HTERT RPE-1 (cell line): ENCODE results near the gene DIS3L2.
"Not testable (repeated sequence)": the region's sequence is repeated elsewhere in the genome, so short reads cannot be mapped to it uniquely, and the experiment has no call there.

Source experiments
- in situ Hi-C: fragments of 300-500 bp; cut with MboI; formaldehyde crosslinking; loops from 4 replicates; pipeline ENCODE4 v1.14.3; 2020; ENCODE audit warnings: low sequenced_read_pairs

The DIS3L2 gene

DNA sequence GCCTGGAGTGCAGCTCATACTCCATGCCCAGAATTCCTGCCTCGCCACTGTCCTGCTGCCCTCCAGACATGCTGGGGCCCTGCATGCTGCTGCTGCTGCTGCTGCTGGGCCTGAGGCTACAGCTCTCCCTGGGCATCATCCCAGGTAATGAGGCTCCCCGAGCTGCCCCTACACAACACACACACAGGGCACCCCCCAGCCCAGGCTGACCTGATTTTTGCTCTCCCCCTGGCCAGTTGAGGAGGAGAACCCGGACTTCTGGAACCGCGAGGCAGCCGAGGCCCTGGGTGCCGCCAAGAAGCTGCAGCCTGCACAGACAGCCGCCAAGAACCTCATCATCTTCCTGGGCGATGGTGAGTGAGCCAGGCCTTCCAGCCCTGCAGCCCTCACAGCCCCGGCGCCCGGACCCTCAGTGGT is 417.2 kb downstream of the DIS3L2 start, which contains the start of gene ALPP:
TSS of gene ALPP (plus strand) at position 17 of the 417 bp plus-strand sequence. CDS start at position 69, 52 bp downstream.
- in situ Hi-C loops: not testable (repeated sequence)

DNA sequence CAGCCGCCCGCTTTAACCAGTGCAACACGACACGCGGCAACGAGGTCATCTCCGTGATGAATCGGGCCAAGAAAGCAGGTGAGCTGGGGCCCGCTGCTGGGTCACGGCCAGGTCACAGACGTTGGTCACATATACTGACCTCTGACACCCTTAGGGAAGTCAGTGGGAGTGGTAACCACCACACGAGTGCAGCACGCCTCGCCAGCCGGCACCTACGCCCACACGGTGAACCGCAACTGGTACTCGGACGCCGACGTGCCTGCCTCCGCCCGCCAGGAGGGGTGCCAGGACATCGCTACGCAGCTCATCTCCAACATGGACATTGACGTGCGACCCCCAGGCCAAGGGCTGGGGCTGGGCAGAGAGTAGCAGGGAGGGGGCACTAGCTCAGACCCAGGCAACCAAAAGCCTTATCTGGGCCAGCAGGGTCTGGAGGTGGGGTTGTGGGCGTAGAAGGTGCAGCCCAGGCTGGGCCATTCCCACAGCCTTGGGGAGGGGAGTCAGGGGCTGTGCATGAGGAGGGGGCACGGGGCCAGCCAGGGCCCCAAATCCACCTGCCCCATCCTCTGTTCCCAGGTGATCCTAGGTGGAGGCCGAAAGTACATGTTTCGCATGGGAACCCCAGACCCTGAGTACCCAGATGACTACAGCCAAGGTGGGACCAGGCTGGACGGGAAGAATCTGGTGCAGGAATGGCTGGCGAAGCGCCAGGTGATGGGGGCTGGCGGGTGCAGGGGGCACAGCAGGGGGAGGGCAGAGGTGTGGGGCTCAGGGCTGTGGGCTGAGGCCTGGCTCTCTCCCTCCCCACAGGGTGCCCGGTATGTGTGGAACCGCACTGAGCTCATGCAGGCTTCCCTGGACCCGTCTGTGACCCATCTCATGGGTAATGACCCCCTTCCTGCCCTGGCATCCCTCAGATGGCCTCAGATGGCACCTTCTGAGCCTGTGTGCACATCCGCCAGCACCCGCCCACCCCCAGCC is 418.4 kb downstream of the DIS3L2 start:
- in situ Hi-C loops: not testable (repeated sequence)

DNA sequence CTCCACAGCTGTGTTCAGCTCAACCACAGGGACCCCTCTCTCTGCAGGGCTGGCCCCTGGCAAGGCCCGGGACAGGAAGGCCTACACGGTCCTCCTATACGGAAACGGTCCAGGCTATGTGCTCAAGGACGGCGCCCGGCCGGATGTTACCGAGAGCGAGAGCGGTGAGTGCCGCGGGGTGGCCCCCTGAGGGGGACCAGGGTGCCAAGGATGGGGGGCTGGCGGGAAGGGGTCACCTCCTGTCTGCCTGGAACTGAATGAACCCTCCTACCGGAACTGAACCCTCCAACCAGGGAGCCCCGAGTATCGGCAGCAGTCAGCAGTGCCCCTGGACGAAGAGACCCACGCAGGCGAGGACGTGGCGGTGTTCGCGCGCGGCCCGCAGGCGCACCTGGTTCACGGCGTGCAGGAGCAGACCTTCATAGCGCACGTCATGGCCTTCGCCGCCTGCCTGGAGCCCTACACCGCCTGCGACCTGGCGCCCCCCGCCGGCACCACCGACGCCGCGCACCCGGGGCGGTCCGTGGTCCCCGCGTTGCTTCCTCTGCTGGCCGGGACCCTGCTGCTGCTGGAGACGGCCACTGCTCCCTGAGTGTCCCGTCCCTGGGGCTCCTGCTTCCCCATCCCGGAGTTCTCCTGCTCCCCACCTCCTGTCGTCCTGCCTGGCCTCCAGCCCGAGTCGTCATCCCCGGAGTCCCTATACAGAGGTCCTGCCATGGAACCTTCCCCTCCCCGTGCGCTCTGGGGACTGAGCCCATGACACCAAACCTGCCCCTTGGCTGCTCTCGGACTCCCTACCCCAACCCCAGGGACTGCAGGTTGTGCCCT is 419.9 kb downstream of the DIS3L2 start:
- in situ Hi-C loops: not testable (repeated sequence)

DNA sequence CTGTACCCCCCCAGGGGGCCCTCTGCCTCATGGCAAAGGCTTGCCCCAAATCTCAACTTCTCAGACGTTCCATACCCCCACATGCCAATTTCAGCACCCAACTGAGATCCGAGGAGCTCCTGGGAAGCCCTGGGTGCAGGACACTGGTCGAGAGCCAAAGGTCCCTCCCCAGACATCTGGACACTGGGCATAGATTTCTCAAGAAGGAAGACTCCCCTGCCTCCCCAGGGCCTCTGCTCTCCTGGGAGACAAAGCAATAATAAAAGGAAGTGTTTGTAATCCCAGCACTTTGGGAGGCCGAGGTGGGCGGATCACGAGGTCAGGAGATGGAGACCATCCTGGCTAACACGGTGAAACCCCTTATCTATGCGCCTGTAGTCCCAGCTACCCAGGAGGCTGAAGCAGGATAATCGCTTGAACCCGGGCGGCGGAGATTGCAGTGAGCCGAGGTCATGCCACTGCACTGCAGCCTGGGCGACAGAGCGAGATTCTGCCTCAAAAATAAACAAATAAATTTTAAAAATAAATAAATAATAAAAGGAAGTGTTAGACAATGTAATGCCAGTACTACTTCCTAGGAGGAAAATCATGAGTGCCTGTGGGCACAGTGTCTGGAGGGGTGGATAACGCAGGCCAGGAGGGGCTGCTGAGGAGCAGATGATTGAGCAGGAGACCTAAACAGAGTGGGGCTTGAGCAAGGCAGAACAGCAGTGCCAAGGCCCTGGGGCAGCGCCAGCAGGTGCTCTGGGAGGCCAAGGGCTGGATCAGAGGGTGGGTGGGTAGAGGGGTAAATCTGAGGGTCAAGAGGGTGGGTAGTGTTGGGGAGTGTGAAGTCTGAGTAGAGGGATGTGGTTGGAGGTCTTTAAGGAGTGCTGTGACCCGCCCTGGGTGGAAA is 421.1 kb downstream of the DIS3L2 start:
- in situ Hi-C loops: no loop called here

DNA sequence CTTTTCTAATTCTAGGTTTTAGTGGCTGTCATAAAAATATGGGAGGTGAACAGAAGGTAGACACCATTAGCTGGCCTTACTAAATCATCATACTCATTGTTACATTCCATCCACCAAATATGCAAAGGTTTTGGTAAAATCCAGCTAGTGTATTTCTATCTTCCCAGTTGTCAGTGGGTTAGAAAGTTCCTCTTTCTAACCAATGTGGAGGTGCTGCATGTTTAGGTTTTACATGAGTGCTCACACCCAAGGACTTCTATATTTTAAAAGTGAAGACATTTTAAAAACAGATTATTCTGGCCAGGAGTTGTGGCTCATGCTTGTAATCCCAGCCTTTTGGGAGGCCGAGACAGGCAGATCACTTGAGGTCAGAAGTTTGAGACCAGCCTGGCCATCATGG is 423.0 kb downstream of the DIS3L2 start:
- in situ Hi-C loops: no loop called here

DNA sequence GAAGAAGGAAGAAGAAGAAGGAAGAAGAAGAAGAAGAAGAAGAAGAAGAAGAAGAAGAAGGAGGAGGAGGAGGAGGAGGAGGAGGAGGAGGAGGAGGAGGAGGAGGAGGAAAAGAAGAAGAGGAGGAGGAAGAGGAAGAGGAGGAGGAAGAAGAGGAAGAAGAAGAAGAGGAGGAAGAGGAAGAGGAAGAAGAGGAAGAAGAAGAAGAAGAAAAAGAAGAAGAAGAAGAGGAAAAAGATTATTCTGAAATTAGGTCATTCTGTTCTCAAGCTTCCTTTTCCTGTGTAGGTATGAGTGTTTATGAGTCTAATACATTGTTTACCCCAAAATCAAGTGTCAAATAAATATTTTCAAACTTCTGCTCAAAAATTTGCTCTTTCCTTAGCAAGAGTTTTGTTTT is 423.5 kb downstream of the DIS3L2 start:
- in situ Hi-C loops: not testable (repeated sequence)

DNA sequence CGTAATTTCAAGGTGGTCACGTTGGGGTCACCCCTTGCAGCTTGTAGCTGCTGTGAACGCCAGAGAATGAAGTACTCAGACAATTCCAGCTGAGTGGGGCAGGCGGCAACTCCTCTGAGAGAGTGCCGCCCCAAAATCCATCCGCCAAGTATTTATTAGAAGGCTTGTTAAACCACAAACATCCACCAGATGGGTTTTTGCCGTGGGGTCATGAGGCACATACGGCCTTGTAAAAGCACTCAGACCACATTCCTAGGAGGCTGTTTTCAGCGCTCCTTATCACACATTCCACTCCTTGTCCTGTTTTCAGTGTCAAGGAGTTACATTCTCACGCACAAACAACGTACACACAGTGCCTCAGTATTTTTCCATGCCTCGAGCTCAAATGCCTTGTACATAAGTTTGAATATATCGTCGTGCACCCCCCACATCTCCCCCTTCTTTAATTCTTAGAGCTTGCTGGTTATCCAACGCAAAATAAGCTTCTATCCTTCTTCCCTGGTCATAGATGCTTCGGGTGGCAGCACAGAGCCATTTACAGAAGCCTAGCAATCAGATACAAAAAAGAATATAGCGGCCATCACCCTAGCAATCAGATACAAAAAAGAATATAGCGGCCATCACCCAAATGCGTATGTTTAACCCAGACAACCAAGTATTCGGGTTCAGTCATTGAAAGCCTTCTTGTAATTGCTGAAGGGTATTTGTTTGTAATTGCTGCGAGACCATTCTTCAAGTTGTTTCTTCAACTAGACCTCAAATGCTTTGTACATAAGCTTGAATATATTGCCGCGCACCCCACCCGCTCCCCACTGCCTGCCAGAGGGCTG is 424.4 kb downstream of the DIS3L2 start:
- in situ Hi-C loops: no loop called here

DNA sequence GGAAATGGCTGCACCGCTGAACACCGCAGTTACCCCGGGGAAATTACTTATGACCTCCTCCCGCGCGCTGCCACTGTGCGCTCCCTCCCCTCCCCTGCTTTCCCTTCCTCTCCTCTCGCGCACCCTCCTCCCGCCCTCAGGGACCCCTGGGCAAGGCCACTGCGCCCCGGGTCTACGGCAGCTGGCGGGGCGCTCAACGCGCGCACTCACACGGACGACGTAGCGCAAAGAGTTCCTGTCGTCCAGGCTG is 424.9 kb downstream of the DIS3L2 start:
- in situ Hi-C loops: no loop called here
